ENCODE results near the gene GUCY1A2. TPM values are rescaled to one million over a fixed set of nuclear protein-coding genes. Genes with fewer than 3 reads are reported as not detected.
"Not testable (repeated sequence)": the region's sequence is repeated elsewhere in the genome, so short reads cannot be mapped to it uniquely, and the experiment has no call there.

Gene GUCY1A2
- polyA plus RNA-seq, 1 donor from 2014 or later, result not detected

- H3K4me3 Mint-ChIP-seq, result no peak overlapping the region
- peaks cover 0 to 4% (median 0%) of the 10 kb centered on the region in 3 donors for H3K9me3 Mint-ChIP-seq
- H3K36me3 Mint-ChIP-seq, result no peaks in the 10 kb centered on the region
- H3K27me3 Mint-ChIP-seq, result no peaks in the 10 kb centered on the region
- no peak overlapping the region for H3K27ac Mint-ChIP-seq
- no peaks in the 10 kb centered on the region for H3K4me1 Mint-ChIP-seq
Measured at GRCh38 chr11:106937111-106937510, 81.2 kb downstream of the GUCY1A2 start.

- no peaks in the 10 kb centered on the region for H3K36me3 Mint-ChIP-seq
- H3K9me3 Mint-ChIP-seq, result peaks cover 0 to 4% (median 2%) of the 10 kb centered on the region in 3 donors
- H3K4me3 Mint-ChIP-seq, result no peak overlapping the region
Measured at GRCh38 chr11:106925245-106925644, 93.0 kb downstream of the GUCY1A2 start.

DNA sequence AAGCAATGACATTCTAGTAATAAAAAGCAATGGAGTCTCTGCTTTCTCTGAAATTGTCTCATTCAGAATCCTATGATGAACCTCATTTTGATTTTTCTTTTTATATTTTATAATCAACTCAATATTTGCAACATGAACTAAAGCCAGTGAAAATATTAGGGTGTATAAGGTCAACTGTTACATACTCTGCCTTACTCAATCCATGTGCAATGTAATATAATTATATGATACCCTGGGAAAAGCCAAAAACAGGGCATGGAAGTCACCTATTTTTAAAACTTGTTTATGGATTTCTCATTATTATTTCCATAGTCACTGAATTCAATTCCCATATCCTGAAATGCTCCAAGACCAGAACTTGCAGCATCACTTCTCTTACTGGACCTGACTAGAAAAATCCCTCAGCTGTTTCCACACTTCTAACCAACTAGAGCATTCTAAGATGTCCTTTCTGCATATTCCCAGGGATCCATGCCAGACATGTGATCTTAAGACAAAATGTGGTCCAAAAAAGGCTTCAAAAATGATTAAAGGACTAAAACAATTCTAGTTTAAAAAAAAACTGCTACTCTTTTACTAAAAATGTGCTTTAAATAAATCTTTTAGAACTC lies 97.3 kb downstream of the GUCY1A2 start:
- Mint-ChIP-seq H3K9me3 (peaks cover 0 to 7% (median 2%) of the 10 kb centered on the region in 3 donors), H3K36me3 (no peaks in the 10 kb centered on the region), H3K27ac (no peak overlapping the region), H3K4me3 (no peak overlapping the region), H3K4me1 (no peaks in the 10 kb centered on the region), H3K27me3 (no peaks in the 10 kb centered on the region)

More at GRCh38 chr11:106925245-106925644, 93.0 kb downstream of the GUCY1A2 start:
- no peak overlapping the region for H3K27ac Mint-ChIP-seq
- H3K27me3 Mint-ChIP-seq, result no peaks in the 10 kb centered on the region
- no peaks in the 10 kb centered on the region for H3K4me1 Mint-ChIP-seq

DNA sequence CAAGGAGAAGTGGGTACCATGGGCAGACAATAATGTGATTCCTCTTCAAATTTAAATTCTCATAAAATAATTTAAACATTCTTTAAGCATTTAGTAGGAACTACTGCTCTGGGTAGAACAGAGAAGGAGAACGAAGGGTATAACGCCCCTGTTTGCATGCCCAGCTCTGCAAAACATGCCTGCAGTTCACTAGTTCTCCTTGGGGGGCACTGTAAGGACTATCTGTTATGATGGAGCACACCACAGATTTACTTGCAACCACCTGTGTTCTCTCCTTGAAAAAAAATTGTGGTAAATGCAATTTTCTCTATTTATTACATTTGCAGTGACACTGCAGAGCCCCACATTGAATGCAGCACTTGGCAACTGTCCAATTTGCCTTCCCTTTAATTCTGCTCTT lies 100.3 kb downstream of the GUCY1A2 start:
- Mint-ChIP-seq H3K9me3 (peaks cover 0 to 7% (median 0%) of the 10 kb centered on the region in 3 donors), H3K27me3 (no peaks in the 10 kb centered on the region), H3K27ac (no peak overlapping the region), H3K36me3 (no peaks in the 10 kb centered on the region), H3K4me3 (no peak overlapping the region), H3K4me1 (no peaks in the 10 kb centered on the region)

GRCh38 chr11:106914409-106914808 lies 103.9 kb downstream of the GUCY1A2 start:
- Mint-ChIP-seq H3K36me3 (no peaks in the 10 kb centered on the region), H3K4me3 (no peak overlapping the region), H3K4me1 (no peaks in the 10 kb centered on the region), H3K27me3 (no peaks in the 10 kb centered on the region), H3K9me3 (peaks cover 0 to 2% (median under 1%) of the 10 kb centered on the region in 3 donors), H3K27ac (no peak overlapping the region)

DNA sequence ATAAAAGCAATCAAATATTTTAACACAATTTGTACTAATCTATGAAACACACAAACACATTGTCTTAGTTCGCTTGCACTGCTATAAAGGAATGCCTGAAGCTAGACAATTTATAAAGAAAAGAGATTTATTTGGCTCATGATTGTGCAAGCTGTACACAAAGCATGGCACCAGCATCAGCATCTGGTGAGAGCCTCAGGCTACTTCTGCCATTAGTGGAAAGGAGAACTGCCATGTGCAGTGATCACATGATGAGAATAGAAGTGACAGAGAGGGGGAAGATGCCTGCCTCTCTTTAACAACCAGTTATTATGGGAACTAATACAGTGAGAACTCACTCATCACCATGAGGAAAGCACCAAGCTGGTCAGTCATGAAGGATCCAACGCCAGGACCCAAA lies 105.1 kb downstream of the GUCY1A2 start:
- Mint-ChIP-seq H3K4me1 (no peaks in the 10 kb centered on the region), H3K4me3 (no peak overlapping the region), H3K36me3 (no peaks in the 10 kb centered on the region), H3K27me3 (no peaks in the 10 kb centered on the region), H3K27ac (no peak overlapping the region), H3K9me3 (peaks cover 0 to 2% (median 0%) of the 10 kb centered on the region in 3 donors)

GRCh38 chr11:106904826-106905225 lies 113.5 kb downstream of the GUCY1A2 start:
- Mint-ChIP-seq H3K27ac (no peak overlapping the region), H3K4me3 (no peak overlapping the region), H3K9me3 (peaks cover 0 to 4% (median 0%) of the 10 kb centered on the region in 3 donors), H3K27me3 (no peaks in the 10 kb centered on the region), H3K4me1 (no peaks in the 10 kb centered on the region), H3K36me3 (no peaks in the 10 kb centered on the region)

GRCh38 chr11:106889718-106890117 lies 128.6 kb downstream of the GUCY1A2 start:
- Mint-ChIP-seq H3K36me3 (no peaks in the 10 kb centered on the region), H3K9me3 (peaks cover 0 to 13% (median 0%) of the 10 kb centered on the region in 3 donors), H3K4me1 (peaks cover 0 to 2% (median 0%) of the 10 kb centered on the region in 3 donors), H3K4me3 (no peak overlapping the region), H3K27ac (no peak overlapping the region), H3K27me3 (no peaks in the 10 kb centered on the region)

- Mint-ChIP-seq H3K27ac (no peak overlapping the region), H3K4me3 (no peak overlapping the region), H3K9me3 (peaks cover 1 to 10% (median 2%) of the 10 kb centered on the region in 3 donors), H3K36me3 (no peaks in the 10 kb centered on the region), H3K4me1 (no peaks in the 10 kb centered on the region), H3K27me3 (no peaks in the 10 kb centered on the region)
Measured at GRCh38 chr11:106888386-106888785, 129.9 kb downstream of the GUCY1A2 start.

DNA sequence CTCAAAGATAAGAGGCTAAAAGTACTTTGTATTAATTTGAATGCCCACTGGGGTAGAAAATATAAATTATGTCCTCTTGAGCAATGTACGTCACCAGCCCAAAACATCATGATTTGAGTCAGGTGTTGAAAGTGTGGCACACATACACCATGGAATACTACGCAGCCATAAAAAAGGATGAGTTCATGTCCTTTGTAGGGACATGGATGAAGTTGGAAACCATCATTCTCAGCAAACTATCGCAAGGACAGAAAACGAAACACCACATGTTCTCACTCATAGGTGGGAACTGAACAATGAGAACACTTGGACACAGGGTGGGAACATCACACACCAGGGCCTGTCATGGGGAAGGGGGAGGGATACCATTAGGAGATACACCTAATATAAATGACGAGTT lies 134.6 kb downstream of the GUCY1A2 start:
- not testable (repeated sequence) for H3K4me3 Mint-ChIP-seq, H3K36me3 Mint-ChIP-seq, H3K4me1 Mint-ChIP-seq, H3K27me3 Mint-ChIP-seq, H3K27ac Mint-ChIP-seq
- H3K9me3 Mint-ChIP-seq, result peaks cover 3 to 12% (median 4%) of the 10 kb centered on the region in 3 donors

- H3K27ac Mint-ChIP-seq, result no peak overlapping the region
- no peak overlapping the region for H3K4me3 Mint-ChIP-seq
- H3K36me3 Mint-ChIP-seq, result no peaks in the 10 kb centered on the region
- no peaks in the 10 kb centered on the region for H3K4me1 Mint-ChIP-seq
- peaks cover 3 to 18% (median 6%) of the 10 kb centered on the region in 3 donors for H3K9me3 Mint-ChIP-seq
- no peaks in the 10 kb centered on the region for H3K27me3 Mint-ChIP-seq
Measured at GRCh38 chr11:106879832-106880546, 138.3 kb downstream of the GUCY1A2 start.

GRCh38 chr11:106879029-106879428 lies 139.2 kb downstream of the GUCY1A2 start:
- H3K9me3 Mint-ChIP-seq, result peaks cover 3 to 14% (median 4%) of the 10 kb centered on the region in 3 donors
- H3K4me3 Mint-ChIP-seq, result no peak overlapping the region
- no peaks in the 10 kb centered on the region for H3K4me1 Mint-ChIP-seq
- H3K27me3 Mint-ChIP-seq, result no peaks in the 10 kb centered on the region
- no peak overlapping the region for H3K27ac Mint-ChIP-seq
- H3K36me3 Mint-ChIP-seq, result no peaks in the 10 kb centered on the region

DNA sequence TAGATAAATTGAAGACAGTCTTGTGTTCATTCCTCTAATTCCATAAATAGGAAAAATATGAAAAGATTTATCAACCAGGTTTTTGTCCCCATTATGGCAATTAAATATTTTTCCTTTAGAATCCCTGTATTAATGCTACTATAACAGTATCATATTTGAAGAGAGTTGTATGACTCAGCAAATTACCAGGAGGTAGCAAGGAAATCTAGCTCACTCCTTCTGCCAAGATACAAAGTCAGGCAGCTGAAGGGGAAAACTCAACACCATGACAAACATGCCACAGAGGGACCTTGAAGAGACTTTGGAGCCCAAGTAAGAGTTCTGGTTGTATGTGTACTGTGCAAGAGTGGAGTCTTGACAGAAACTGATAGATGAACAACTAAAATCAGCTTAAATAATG lies 143.3 kb downstream of the GUCY1A2 start:
- peaks cover 2 to 10% (median 5%) of the 10 kb centered on the region in 3 donors for H3K9me3 Mint-ChIP-seq
- H3K4me3 Mint-ChIP-seq, result no peak overlapping the region
- H3K4me1 Mint-ChIP-seq, result no peaks in the 10 kb centered on the region
- no peaks in the 10 kb centered on the region for H3K36me3 Mint-ChIP-seq
- no peaks in the 10 kb centered on the region for H3K27me3 Mint-ChIP-seq
- H3K27ac Mint-ChIP-seq, result no peak overlapping the region

DNA sequence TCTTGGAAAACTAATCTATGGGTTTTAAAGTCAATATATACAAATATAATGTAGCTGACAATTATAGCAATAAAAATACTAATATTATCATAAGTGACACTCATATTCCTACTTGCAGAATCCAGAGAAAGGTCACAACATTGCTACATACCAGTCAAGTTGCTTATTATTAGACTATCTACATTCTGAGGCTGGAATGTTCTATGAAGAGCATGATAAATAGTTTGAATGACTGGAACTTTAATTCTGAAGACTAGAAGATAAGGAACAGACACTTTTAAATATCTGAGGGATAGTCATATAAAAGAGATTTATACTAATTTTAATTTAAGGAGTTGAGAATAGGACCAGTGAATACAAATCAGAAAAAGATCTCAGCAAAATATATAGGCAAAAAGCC lies 146.0 kb downstream of the GUCY1A2 start:
- Mint-ChIP-seq H3K4me3 (no peak overlapping the region), H3K36me3 (no peaks in the 10 kb centered on the region), H3K9me3 (peaks cover 6 to 8% (median 6%) of the 10 kb centered on the region in 3 donors), H3K27ac (no peak overlapping the region), H3K27me3 (no peaks in the 10 kb centered on the region), H3K4me1 (no peaks in the 10 kb centered on the region)

- Mint-ChIP-seq H3K4me3 (no peak overlapping the region), H3K27ac (no peak overlapping the region), H3K36me3 (no peaks in the 10 kb centered on the region), H3K4me1 (no peaks in the 10 kb centered on the region), H3K9me3 (peaks cover 6 to 12% (median 7%) of the 10 kb centered on the region in 3 donors), H3K27me3 (no peaks in the 10 kb centered on the region)
Measured at GRCh38 chr11:106858200-106858599, 160.1 kb downstream of the GUCY1A2 start.

DNA sequence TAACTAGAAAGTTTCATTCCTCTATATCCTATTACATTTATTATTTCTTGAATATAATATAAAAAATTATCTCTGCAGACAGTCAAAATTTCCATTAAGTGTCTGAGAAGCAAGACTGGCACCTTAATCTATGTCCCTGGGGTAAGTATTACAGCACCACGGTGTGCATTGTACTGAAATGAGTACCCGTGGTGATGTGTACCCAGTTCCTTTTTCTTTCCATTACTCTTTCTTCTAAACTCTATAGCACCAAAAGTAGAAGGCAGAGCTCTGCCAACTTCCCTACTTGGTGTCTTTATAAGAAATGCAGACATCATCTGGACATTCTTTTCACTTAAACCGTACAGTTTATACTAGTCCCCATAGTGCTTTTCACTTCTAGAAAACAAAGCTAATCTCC lies 161.7 kb downstream of the GUCY1A2 start:
- H3K4me1 Mint-ChIP-seq, result no peaks in the 10 kb centered on the region
- H3K9me3 Mint-ChIP-seq, result peaks cover 6 to 24% (median 7%) of the 10 kb centered on the region in 3 donors
- no peaks in the 10 kb centered on the region for H3K27me3 Mint-ChIP-seq
- no peaks in the 10 kb centered on the region for H3K36me3 Mint-ChIP-seq
- H3K27ac Mint-ChIP-seq, result no peak overlapping the region
- no peak overlapping the region for H3K4me3 Mint-ChIP-seq
